ENCODE measurements around the gene FBXO30.
A peak's percentile ranks its signal among the peaks of the same experiment; 100 is the strongest.

The FBXO30 gene

GRCh38 chr6:145814501-145815308 is at the start of gene FBXO30:
Gene FBXO30, minus strand, starts transcription at chr6:145814795. Its CDS starts 8,390 bp downstream, at chr6:145806405.
- DNase-seq (ENCODE audit: low read depth), result peak; percentile 86

GRCh38 chr6:145863988-145864616 is 49.5 kb upstream of the FBXO30 start:
- DNase-seq (ENCODE audit: low read depth), result no peak

GRCh38 chr6:145863366-145863765 is 48.8 kb upstream of the FBXO30 start:
- DNase-seq (ENCODE audit: low read depth), result no peak

- DNase-seq (ENCODE audit: low read depth), result no peak
Observed at GRCh38 chr6:145860562-145860961, 46.0 kb upstream of the FBXO30 start.

GRCh38 chr6:145850671-145851070 is 36.1 kb upstream of the FBXO30 start:
- no peak for DNase-seq (ENCODE audit: low read depth)

GRCh38 chr6:145848541-145848940 is 33.9 kb upstream of the FBXO30 start:
- DNase-seq (ENCODE audit: low read depth), result no peak

GRCh38 chr6:145845557-145845956 is 31.0 kb upstream of the FBXO30 start:
- DNase-seq (ENCODE audit: low read depth), result no peak

- no peak for DNase-seq (ENCODE audit: low read depth)
Observed at GRCh38 chr6:145844933-145845540, 30.4 kb upstream of the FBXO30 start.

GRCh38 chr6:145842693-145843546 is 28.3 kb upstream of the FBXO30 start:
- no peak for DNase-seq (ENCODE audit: low read depth)

- DNase-seq (ENCODE audit: low read depth), result no peak
Observed at GRCh38 chr6:145841668-145842067, 27.1 kb upstream of the FBXO30 start.

GRCh38 chr6:145839653-145840052 is 25.1 kb upstream of the FBXO30 start:
- no peak for DNase-seq (ENCODE audit: low read depth)

GRCh38 chr6:145838305-145838704 is 23.7 kb upstream of the FBXO30 start:
- no peak for DNase-seq (ENCODE audit: low read depth)

- DNase-seq (ENCODE audit: low read depth), result no peak
Observed at GRCh38 chr6:145836772-145837171, 22.2 kb upstream of the FBXO30 start.

- no peak for DNase-seq (ENCODE audit: low read depth)
Observed at GRCh38 chr6:145836170-145836569, 21.6 kb upstream of the FBXO30 start.

GRCh38 chr6:145830612-145831011 is 16.0 kb upstream of the FBXO30 start:
- DNase-seq (ENCODE audit: low read depth), result no peak

- DNase-seq (ENCODE audit: low read depth), result no peak
Observed at GRCh38 chr6:145829950-145830349, 15.4 kb upstream of the FBXO30 start.

GRCh38 chr6:145829102-145829501 is 14.5 kb upstream of the FBXO30 start:
- no peak for DNase-seq (ENCODE audit: low read depth)

GRCh38 chr6:145824344-145824743 is 9.7 kb upstream of the FBXO30 start:
- no peak for DNase-seq (ENCODE audit: low read depth)

- DNase-seq (ENCODE audit: low read depth), result no peak
Observed at GRCh38 chr6:145823328-145823944, 8.8 kb upstream of the FBXO30 start.

- no peak for DNase-seq (ENCODE audit: low read depth)
Observed at GRCh38 chr6:145822456-145822855, 7.9 kb upstream of the FBXO30 start.

GRCh38 chr6:145819994-145820393 is 5.4 kb upstream of the FBXO30 start:
- DNase-seq (ENCODE audit: low read depth), result no peak

- no peak for DNase-seq (ENCODE audit: low read depth)
Observed at GRCh38 chr6:145818796-145819195, 4.2 kb upstream of the FBXO30 start.

All from activated T-helper 9 cell treated with anti-CD3 and anti-CD28 coated beads, Interleukin-2, amount 50 U/mL, for 16 hours (primary cell).